Gastrocnemius medialis (tissue), 4 donors: Measurements from ENCODE around the gene HS3ST5. TPM values are rescaled to one million over a fixed set of nuclear protein-coding genes. Genes with fewer than 3 reads are reported as not detected.

Experiments used
- ATAC-seq, 2 donors: fragments of 150-250 bp; one replicate each; pipeline ENCODE4 v1.9.1; 2016
- DNase-seq, 2 donors: peaks; one replicate each; pipeline ENCODE4 v3.0.0-alpha.2; 2019
- H3K27ac ChIP-seq, 4 donors: fragments of 200-600 bp; sonication (generic); 1 replicate in 1 of 4; 2 replicates in 3 of 4; pipeline ENCODE4 v1.5.1; 2016 to 2018; ENCODE audit warnings: mild to moderate bottlenecking in 2 of 4, moderate library complexity in 1 of 4
- H3K27me3 ChIP-seq, 3 donors: fragments of 200-600 bp; sonication (generic) in 2 of 3; 1 replicate in 1 of 3; 2 replicates in 2 of 3; pipeline versions ENCODE4 v1.5.1 to v1.6.0; 2016 to 2019; ENCODE audit warnings: mild to moderate bottlenecking in 1 of 3, moderate library complexity in 1 of 3
- H3K36me3 ChIP-seq, 2 donors: fragments of 200-600 bp; sonication (generic) in 1 of 2; one replicate each; pipeline ENCODE4 v1.5.1; 2017 to 2018
- H3K4me1 ChIP-seq, 2 donors: fragments of 200-600 bp; sonication (generic) in 1 of 2; one replicate each; pipeline ENCODE4 v1.5.1; 2016 to 2017; ENCODE audit warnings: mild to moderate bottlenecking in 2 of 2
- H3K4me3 ChIP-seq, 4 donors: fragments of 200-600 bp; sonication (generic) in 3 of 4; 1 replicate in 1 of 4; 2 replicates in 3 of 4; pipeline ENCODE4 v1.5.1; 2016 to 2019; ENCODE audit warnings: mild to moderate bottlenecking in 2 of 4
- H3K9me3 ChIP-seq, 3 donors: fragments of 200-600 bp; sonication (generic) in 2 of 3; 1 replicate in 1 of 3; 2 replicates in 2 of 3; pipeline ENCODE4 v1.5.1; 2016 to 2019
- POLR2A ChIP-seq, 2 donors: fragments of 450-650 bp; IDR thresholded peaks; one replicate each; pipeline ENCODE4 v1.6.1; 2017; ENCODE audit warnings: antibody characterized with exemption in 2 of 2, mild to moderate bottlenecking in 2 of 2, moderate library complexity in 2 of 2
- in situ Hi-C, 4 donors: fragments of 200-750 bp; cut with MboI; loops; one replicate each; pipeline versions ENCODE4 v1.15.0 to v1.8.0; 2017; ENCODE audit warnings: low sequenced_read_pairs in 4 of 4
- intact Hi-C: fragments of 100-400 bp; cut with DNase I; formaldehyde crosslinking; loops from one replicate; pipeline ENCODE4 v1.15.1; 2023; ENCODE audit warnings: low total_unique reads
- total RNA-seq, 4 donors: library from RNA; depleted of rRNA; stranded (reverse); fragments of >200 nt; gene quantifications; one replicate each; pipeline versions ENCODE4 v1.1.0 to v1.2.3, GENCODE V29; 2016
- TF ChIP-seq, protein P1 (sequence below), 5 experiments: fragments of 450-650 bp in 3 of 5; fragments of 200-600 bp in 2 of 5; sonication (generic) in 2 of 5; IDR thresholded peaks in 4 of 5; conservative IDR thresholded peaks in 1 of 5; 1 replicate in 4 of 5; 2 replicates in 1 of 5; pipeline ENCODE4 v1.5.1; 2016 to 2019; ENCODE audit warnings: antibody characterized with exemption in 5 of 5, mild to moderate bottlenecking in 3 of 5, moderate library complexity in 3 of 5

The HS3ST5 gene
- total RNA-seq, 4 donors from 2014 or later: 0.13 to 0.41 TPM; not detected in 2

DNA sequence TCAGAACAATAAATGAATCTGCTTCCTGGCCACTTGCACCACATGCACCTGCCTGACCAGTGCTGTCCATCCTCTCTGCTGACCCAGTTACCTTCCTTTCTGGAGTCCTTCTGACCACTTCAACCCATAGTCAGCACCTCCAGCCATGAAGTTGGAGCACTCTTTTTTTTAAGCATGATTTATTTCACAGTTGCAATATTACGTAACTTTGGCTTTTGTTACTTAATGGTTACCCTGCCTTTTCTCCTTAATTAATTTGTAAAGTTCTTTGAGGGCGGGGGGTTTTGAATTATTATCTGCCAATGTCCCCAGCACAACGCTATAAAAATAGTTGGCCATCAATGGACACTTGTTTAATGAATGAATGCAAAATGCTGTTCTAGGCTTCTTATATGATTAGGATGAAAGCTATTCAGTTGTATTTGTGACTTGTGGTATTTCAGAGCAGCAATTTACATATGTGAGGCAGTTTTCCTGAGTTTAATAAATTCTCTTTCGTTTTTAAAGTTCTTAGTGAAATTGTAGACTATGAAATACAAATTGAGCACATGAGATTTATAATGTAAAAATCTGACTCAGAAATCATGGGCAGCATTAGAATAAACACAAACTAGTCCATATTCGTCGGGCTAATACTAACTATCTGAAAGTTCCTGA lies 180.0 kb downstream of the HS3ST5 start:
- in situ Hi-C loops (loop anchor here in 1 of 4 donors (25.0 kb wide), 1 partner anchor 124 kb away; no protein-coding TSS in a partner anchor), intact Hi-C loops (no loop called here)
- DNase-seq (no peak), ATAC-seq (no peak)
- TF ChIP-seq POLR2A (IDR thresholded peaks at IDR 0.05): no peak
- TF ChIP-seq, protein P1, sequence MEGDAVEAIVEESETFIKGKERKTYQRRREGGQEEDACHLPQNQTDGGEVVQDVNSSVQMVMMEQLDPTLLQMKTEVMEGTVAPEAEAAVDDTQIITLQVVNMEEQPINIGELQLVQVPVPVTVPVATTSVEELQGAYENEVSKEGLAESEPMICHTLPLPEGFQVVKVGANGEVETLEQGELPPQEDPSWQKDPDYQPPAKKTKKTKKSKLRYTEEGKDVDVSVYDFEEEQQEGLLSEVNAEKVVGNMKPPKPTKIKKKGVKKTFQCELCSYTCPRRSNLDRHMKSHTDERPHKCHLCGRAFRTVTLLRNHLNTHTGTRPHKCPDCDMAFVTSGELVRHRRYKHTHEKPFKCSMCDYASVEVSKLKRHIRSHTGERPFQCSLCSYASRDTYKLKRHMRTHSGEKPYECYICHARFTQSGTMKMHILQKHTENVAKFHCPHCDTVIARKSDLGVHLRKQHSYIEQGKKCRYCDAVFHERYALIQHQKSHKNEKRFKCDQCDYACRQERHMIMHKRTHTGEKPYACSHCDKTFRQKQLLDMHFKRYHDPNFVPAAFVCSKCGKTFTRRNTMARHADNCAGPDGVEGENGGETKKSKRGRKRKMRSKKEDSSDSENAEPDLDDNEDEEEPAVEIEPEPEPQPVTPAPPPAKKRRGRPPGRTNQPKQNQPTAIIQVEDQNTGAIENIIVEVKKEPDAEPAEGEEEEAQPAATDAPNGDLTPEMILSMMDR (IDR thresholded peaks at IDR 0.05 in 4 of 5, conservative IDR thresholded peaks at IDR 0.05 in 1 of 5): no peak
- Histone ChIP-seq H3K9me3 (no peaks in the 10 kb centered on the region), H3K27ac (no peak overlapping the region), H3K36me3 (no peaks in the 10 kb centered on the region), H3K27me3 (no peaks in the 10 kb centered on the region), H3K4me1 (no peaks in the 10 kb centered on the region), H3K4me3 (no peak overlapping the region)

DNA sequence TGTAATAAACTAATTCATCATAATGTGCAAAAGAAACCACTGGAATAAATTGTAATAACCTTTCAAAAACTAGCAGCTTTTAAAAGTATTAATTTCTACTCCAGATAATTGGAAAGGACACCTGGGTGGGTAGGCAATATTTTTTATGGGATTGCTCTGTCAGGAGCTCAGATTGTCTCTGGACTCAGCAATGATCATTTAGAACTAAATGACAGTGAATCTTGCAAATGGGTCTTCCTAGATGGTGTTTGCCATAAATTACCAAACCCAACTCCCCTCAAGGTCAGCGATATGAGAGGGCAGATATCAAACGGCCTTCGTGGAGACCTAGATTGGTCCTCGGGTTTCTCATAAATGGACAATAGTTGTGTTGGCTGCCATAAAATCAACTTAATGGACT lies 181.9 kb downstream of the HS3ST5 start:
- Histone ChIP-seq H3K36me3 (no peaks in the 10 kb centered on the region), H3K27ac (no peak overlapping the region), H3K27me3 (no peaks in the 10 kb centered on the region), H3K4me1 (no peaks in the 10 kb centered on the region), H3K4me3 (no peak overlapping the region), H3K9me3 (no peaks in the 10 kb centered on the region)
- TF ChIP-seq, protein P1 (IDR thresholded peaks at IDR 0.05 in 4 of 5, conservative IDR thresholded peaks at IDR 0.05 in 1 of 5): no peak
- TF ChIP-seq POLR2A (IDR thresholded peaks at IDR 0.05): no peak
- intact Hi-C loops: no loop called here
- no peak for ATAC-seq
- in situ Hi-C loops: loop anchor here in 1 of 4 donors (25.0 kb wide), 1 partner anchor 126 kb away; no protein-coding TSS in a partner anchor
- no peak for DNase-seq

DNA sequence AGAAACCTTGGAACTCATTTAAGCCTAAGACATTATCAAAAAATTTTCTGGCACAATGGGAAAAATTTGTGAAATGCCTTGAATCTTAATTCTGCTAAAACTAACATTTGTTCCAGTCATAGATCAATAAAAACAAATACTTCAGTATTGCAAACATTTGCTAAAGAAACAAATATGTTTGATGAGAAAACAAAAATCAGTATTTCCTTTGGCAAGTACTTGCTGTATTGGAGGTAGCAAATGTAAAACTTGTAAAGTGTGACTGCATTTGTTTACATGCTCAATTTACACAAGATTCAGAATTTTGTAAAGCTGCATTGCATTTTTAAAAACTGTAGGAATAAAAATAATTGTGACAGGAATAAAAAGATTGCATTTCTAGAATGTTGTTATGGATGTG lies 183.1 kb downstream of the HS3ST5 start:
- H3K4me1 ChIP-seq: no peaks in the 10 kb centered on the region
- H3K9me3 ChIP-seq: no peaks in the 10 kb centered on the region
- in situ Hi-C loops: loop anchor here in 1 of 4 donors (25.0 kb wide), 1 partner anchor 128 kb away; no protein-coding TSS in a partner anchor
- no peaks in the 10 kb centered on the region for H3K27me3 ChIP-seq
- intact Hi-C loops: no loop called here
- no peaks in the 10 kb centered on the region for H3K36me3 ChIP-seq
- ATAC-seq (no peak), DNase-seq (no peak)
- no peak overlapping the region for H3K27ac ChIP-seq
- no peak overlapping the region for H3K4me3 ChIP-seq
- TF ChIP-seq, protein P1 (IDR thresholded peaks at IDR 0.05 in 4 of 5, conservative IDR thresholded peaks at IDR 0.05 in 1 of 5): no peak
- TF ChIP-seq POLR2A (IDR thresholded peaks at IDR 0.05): no peak

DNA sequence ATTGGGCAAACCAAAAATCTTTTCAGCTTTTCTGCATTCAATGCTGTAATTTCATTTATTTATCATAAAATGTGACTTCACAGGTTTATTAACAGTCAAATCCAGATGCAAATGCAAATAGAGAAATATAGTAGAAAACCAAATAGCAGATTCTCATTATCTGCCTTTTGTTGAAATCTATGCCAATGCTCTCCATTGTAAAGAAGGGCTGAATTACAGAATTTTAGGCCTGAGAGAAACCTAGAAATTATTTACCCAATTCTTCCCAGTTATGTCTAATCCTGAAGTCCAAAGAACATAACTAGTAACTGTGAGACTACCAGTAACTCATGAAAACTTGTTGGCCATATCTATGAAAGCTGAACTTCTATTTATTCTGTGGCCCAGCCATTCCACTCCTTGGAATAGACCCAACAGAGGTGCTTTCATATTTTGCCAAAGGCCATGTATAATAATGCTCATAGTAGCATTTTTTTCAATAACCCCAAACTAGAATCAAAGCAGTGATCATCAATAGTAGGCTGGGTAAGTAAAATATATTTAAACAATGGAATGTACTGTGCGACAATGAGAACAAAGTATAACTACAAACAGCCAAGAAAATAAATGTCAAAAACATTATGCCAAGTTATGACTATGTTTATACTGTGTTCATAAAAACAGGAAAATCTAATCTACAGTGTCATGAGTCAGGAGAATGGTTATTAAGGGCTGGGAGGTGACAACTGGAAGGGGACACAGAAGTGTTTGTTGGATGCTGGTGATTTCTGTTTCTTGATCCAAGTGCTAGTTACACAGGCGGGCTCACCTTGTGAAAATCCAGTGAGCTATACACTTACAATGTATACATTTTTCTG lies 183.8 kb downstream of the HS3ST5 start:
- in situ Hi-C loops: loop anchor here in 1 of 4 donors (25.0 kb wide), 1 partner anchor 128 kb away; no protein-coding TSS in a partner anchor
- Histone ChIP-seq H3K27ac (no peak overlapping the region), H3K4me1 (no peaks in the 10 kb centered on the region), H3K4me3 (no peak overlapping the region), H3K27me3 (no peaks in the 10 kb centered on the region), H3K9me3 (no peaks in the 10 kb centered on the region), H3K36me3 (no peaks in the 10 kb centered on the region)
- intact Hi-C loops: no loop called here
- DNase-seq: no peak
- TF ChIP-seq POLR2A (IDR thresholded peaks at IDR 0.05): no peak
- TF ChIP-seq, protein P1 (IDR thresholded peaks at IDR 0.05 in 4 of 5, conservative IDR thresholded peaks at IDR 0.05 in 1 of 5): no peak
- ATAC-seq: no peak
